ENCODE results near the gene ENTPD8. TPM values are rescaled to one million over a fixed set of nuclear protein-coding genes. Genes with fewer than 3 reads are reported as not detected.
A peak's percentile ranks its signal among the peaks of the same experiment; 100 is the strongest.
"Not testable (repeated sequence)": the region's sequence is repeated elsewhere in the genome, so short reads cannot be mapped to it uniquely, and the experiment has no call there.

The ENTPD8 gene
- total and polyA plus RNA-seq, 10 of the 15 experiments (the other 5 are each of a cell fraction or from before 2014, with no cell fraction given) = not detected

- BruUV-seq (replicated peaks); H3K9ac ChIP-seq (ENCODE audit: control insufficient read depth, insufficient read depth, low read length); in situ Hi-C loops (cut with MboI); DNase-seq (ENCODE audit: low read depth, low spot score); H3K4me1 ChIP-seq (ENCODE audit: control insufficient read depth, insufficient read depth, low read length); H3K9me3 ChIP-seq (replicated peaks; ENCODE audit: control insufficient read depth, insufficient read depth, low read length); RAD21 ChIA-PET (ENCODE audit: unreplicated experiment); H4K20me1 ChIP-seq (ENCODE audit: control insufficient read depth, insufficient read depth); FAIRE-seq; H3K4me3 ChIP-seq; intact Hi-C loops (cut with micrococcal nuclease; ENCODE audit: unreplicated experiment); H3K4me2 ChIP-seq (ENCODE audit: control insufficient read depth, insufficient read depth); H3K27me3 ChIP-seq (replicated peaks in 1 of 2; ENCODE audit: control insufficient read depth in 2 of 2, insufficient read depth in 2 of 2, low read length in 1 of 2); H3K79me2 ChIP-seq (ENCODE audit: control insufficient read depth, insufficient read depth, low read length); H3K36me3 ChIP-seq (ENCODE audit: control insufficient read depth in 2 of 2, insufficient read depth in 2 of 2, low read length in 1 of 2); ATAC-seq; H2AFZ ChIP-seq (ENCODE audit: control insufficient read depth, low read depth, low read length); H3K27ac ChIP-seq (ENCODE audit: control insufficient read depth, insufficient read depth); CTCF ChIA-PET; SMC1A ChIA-PET (ENCODE audit: uncharacterized antibody, unreplicated experiment); POLR2A ChIA-PET: not testable (repeated sequence)
- no CpG with 5 or more reads among the region's 31 CpGs for WGBS (ENCODE audit: insufficient coverage, insufficient replicate concordance, low lambda C conversion rate, missing lambda C conversion rate)
These were observed 10.3 kb upstream of the ENTPD8 start for GRCh38 chr9:137451264-137452005.

GRCh38 chr9:137450539-137451222, 9.5 kb upstream of the ENTPD8 start:
- H3K4me2 ChIP-seq (ENCODE audit: control insufficient read depth, insufficient read depth); H3K36me3 ChIP-seq (ENCODE audit: control insufficient read depth in 2 of 2, insufficient read depth in 2 of 2, low read length in 1 of 2); RAD21 ChIA-PET (ENCODE audit: unreplicated experiment); H3K27me3 ChIP-seq (replicated peaks in 1 of 2; ENCODE audit: control insufficient read depth in 2 of 2, insufficient read depth in 2 of 2, low read length in 1 of 2); H3K9me3 ChIP-seq (replicated peaks; ENCODE audit: control insufficient read depth, insufficient read depth, low read length); H3K9ac ChIP-seq (ENCODE audit: control insufficient read depth, insufficient read depth, low read length); H3K27ac ChIP-seq (ENCODE audit: control insufficient read depth, insufficient read depth); H3K4me3 ChIP-seq; SMC1A ChIA-PET (ENCODE audit: uncharacterized antibody, unreplicated experiment); H2AFZ ChIP-seq (ENCODE audit: control insufficient read depth, low read depth, low read length); POLR2A ChIA-PET; ATAC-seq; H3K79me2 ChIP-seq (ENCODE audit: control insufficient read depth, insufficient read depth, low read length); BruUV-seq (replicated peaks); intact Hi-C loops (cut with micrococcal nuclease; ENCODE audit: unreplicated experiment); DNase-seq (ENCODE audit: low read depth, low spot score); CTCF ChIA-PET; FAIRE-seq; in situ Hi-C loops (cut with MboI); H4K20me1 ChIP-seq (ENCODE audit: control insufficient read depth, insufficient read depth): not testable (repeated sequence)
- WGBS (ENCODE audit: insufficient coverage, insufficient replicate concordance, low lambda C conversion rate, missing lambda C conversion rate) = 39% methylated on average over 5 of the region's 24 CpGs
- TF ChIP-seq RUNX3 (IDR thresholded peaks at IDR 0.05; ENCODE audit: low read length) (peak; percentile 76), PAX5 (IDR thresholded peaks at IDR 0.05; ENCODE audit: borderline replicate concordance, low read depth, low read length) (peak; percentile 45; the same call in 1 of the 2 replicates), EGR1 (IDR thresholded peaks at IDR 0.05; ENCODE audit: borderline replicate concordance in 1 of 2, low read depth in 2 of 2, low read length in 2 of 2) (peak in 1 of 2 experiments; percentile 7; a peak in 1 of 3 replicates)
- H3K4me1 ChIP-seq (ENCODE audit: control insufficient read depth, insufficient read depth, low read length) = peaks cover 11% of the 10 kb centered on the region
